ENCODE data around the gene FASTKD3. TPM values are rescaled to one million over a fixed set of nuclear protein-coding genes. Genes with fewer than 3 reads are reported as not detected.

The FASTKD3 gene
- total and polyA plus RNA-seq, 10 of the 15 experiments (the other 5 are each of a cell fraction or from before 2014, with no cell fraction given), result 12.1 to 59.6 (median 25.3) TPM

DNA sequence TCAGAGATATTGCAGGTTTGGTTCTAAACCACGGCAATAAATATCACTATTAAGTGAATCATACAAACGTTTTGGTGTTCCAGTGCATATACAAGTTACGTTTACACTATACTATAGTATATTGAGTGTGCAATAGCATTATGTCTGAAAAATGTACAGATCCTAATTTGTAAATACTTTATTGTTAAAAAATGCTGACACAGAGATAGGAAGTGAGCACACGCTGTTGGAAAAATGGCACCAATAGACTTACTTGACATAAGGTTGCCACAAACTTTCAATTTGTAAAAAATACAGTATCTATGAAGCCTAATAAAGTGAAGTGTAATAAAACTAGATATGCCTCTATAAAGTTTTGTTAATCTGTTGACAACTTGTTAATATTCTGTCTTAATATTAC, 33.8 kb downstream of the FASTKD3 start:
- Histone ChIP-seq H4K20me1 (ENCODE audit: control insufficient read depth, insufficient read depth) (no peaks in the 10 kb centered on the region), H3K27me3 (replicated peaks in 1 of 2; ENCODE audit: control insufficient read depth in 2 of 2, insufficient read depth in 2 of 2, low read length in 1 of 2) (no peaks in the 10 kb centered on the region; a peak in 1 of 4 replicates), H3K36me3 (ENCODE audit: control insufficient read depth in 2 of 2, insufficient read depth in 2 of 2, low read length in 1 of 2) (no peaks in the 10 kb centered on the region), H3K4me1 (ENCODE audit: control insufficient read depth, insufficient read depth, low read length) (no peaks in the 10 kb centered on the region), H3K27ac (ENCODE audit: control insufficient read depth, insufficient read depth) (no peak overlapping the region), H2AFZ (ENCODE audit: control insufficient read depth, low read depth, low read length) (no peak overlapping the region), H3K9me3 (replicated peaks; ENCODE audit: control insufficient read depth, insufficient read depth, low read length) (no peaks in the 10 kb centered on the region; the same call in 2 of the 3 replicates), H3K79me2 (ENCODE audit: control insufficient read depth, insufficient read depth, low read length) (no peaks in the 10 kb centered on the region), H3K9ac (ENCODE audit: control insufficient read depth, insufficient read depth, low read length) (no peak overlapping the region), H3K4me3 (no peak overlapping the region), H3K4me2 (ENCODE audit: control insufficient read depth, insufficient read depth) (no peak overlapping the region)
- DNase-seq (ENCODE audit: low read depth, low spot score) (no peak), ATAC-seq (no peak), FAIRE-seq (no peak)
- TF ChIP-seq IKZF2 (IDR thresholded peaks at IDR 0.05), result no peak
- TF ChIP-seq YBX1 (IDR thresholded peaks at IDR 0.05), result no peak
- TF ChIP-seq, protein P1, sequence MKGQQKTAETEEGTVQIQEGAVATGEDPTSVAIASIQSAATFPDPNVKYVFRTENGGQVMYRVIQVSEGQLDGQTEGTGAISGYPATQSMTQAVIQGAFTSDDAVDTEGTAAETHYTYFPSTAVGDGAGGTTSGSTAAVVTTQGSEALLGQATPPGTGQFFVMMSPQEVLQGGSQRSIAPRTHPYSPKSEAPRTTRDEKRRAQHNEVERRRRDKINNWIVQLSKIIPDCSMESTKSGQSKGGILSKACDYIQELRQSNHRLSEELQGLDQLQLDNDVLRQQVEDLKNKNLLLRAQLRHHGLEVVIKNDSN (IDR thresholded peaks at IDR 0.05; ENCODE audit: borderline replicate concordance, extremely low read length, insufficient read depth, low read depth, low read length), result no peak
- no peak for TF ChIP-seq ZZZ3 (IDR thresholded peaks at IDR 0.05; ENCODE audit: control insufficient read depth, insufficient read length, low read depth)
- no peak for TF ChIP-seq CREM (IDR thresholded peaks at IDR 0.05; ENCODE audit: low read depth)
- TF ChIP-seq, protein P2, sequence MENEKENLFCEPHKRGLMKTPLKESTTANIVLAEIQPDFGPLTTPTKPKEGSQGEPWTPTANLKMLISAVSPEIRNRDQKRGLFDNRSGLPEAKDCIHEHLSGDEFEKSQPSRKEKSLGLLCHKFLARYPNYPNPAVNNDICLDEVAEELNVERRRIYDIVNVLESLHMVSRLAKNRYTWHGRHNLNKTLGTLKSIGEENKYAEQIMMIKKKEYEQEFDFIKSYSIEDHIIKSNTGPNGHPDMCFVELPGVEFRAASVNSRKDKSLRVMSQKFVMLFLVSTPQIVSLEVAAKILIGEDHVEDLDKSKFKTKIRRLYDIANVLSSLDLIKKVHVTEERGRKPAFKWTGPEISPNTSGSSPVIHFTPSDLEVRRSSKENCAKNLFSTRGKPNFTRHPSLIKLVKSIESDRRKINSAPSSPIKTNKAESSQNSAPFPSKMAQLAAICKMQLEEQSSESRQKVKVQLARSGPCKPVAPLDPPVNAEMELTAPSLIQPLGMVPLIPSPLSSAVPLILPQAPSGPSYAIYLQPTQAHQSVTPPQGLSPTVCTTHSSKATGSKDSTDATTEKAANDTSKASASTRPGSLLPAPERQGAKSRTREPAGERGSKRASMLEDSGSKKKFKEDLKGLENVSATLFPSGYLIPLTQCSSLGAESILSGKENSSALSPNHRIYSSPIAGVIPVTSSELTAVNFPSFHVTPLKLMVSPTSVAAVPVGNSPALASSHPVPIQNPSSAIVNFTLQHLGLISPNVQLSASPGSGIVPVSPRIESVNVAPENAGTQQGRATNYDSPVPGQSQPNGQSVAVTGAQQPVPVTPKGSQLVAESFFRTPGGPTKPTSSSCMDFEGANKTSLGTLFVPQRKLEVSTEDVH (IDR thresholded peaks at IDR 0.05; ENCODE audit: low read depth, partially characterized antibody), result no peak
- no peak for TF ChIP-seq BHLHE40 (IDR thresholded peaks at IDR 0.05; ENCODE audit: borderline replicate concordance in 1 of 2, low read depth in 2 of 2, low read length in 1 of 2)
- no peak for TF ChIP-seq SUPT20H (IDR thresholded peaks at IDR 0.05; ENCODE audit: borderline replicate concordance, control insufficient read depth, low read depth, low read length)
- no peak for TF ChIP-seq EP300 (IDR thresholded peaks at IDR 0.05; ENCODE audit: borderline replicate concordance in 1 of 2, control insufficient read depth in 1 of 2, low read depth in 2 of 2, low read length in 2 of 2)
- no peak for TF ChIP-seq RFX5 (IDR thresholded peaks at IDR 0.05; ENCODE audit: low read depth, low read length)
- SMC1A ChIA-PET (ENCODE audit: uncharacterized antibody, unreplicated experiment), result no interaction called here
- BruUV-seq (replicated peaks), result no TSS peak
- intact Hi-C loops (cut with micrococcal nuclease; ENCODE audit: unreplicated experiment), result no loop called here
- POLR2A ChIA-PET, result no interaction called here
- RAD21 ChIA-PET (ENCODE audit: unreplicated experiment), result no interaction called here
- CTCF ChIA-PET, result no interaction called here
- 46% methylated on average over 4 of the region's 4 CpGs for WGBS (ENCODE audit: insufficient coverage, insufficient replicate concordance, low lambda C conversion rate, missing lambda C conversion rate)
- in situ Hi-C loops (cut with MboI), result no loop called here
